ENCODE measurements around the gene MEPCE.

DNA sequence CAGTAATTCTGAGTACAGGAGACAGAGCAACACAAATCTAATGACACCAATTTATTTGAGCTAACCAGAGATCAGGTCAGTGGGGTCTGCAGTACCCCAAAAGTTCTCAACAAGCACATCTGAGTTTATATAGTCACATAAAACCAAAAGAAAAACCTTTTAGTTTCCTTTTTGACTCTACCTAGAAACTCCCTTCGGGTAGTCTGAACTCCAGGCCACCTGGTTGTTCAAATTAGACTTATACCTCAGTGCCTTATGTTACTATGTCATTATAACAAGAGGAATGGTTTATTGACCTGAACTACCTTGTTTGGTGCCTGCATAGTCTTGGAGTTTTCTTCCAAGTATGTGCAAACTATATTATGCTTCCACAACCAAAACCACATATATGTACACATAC, 15.7 kb upstream of the MEPCE start:
- TF ChIP-seq, protein P1, sequence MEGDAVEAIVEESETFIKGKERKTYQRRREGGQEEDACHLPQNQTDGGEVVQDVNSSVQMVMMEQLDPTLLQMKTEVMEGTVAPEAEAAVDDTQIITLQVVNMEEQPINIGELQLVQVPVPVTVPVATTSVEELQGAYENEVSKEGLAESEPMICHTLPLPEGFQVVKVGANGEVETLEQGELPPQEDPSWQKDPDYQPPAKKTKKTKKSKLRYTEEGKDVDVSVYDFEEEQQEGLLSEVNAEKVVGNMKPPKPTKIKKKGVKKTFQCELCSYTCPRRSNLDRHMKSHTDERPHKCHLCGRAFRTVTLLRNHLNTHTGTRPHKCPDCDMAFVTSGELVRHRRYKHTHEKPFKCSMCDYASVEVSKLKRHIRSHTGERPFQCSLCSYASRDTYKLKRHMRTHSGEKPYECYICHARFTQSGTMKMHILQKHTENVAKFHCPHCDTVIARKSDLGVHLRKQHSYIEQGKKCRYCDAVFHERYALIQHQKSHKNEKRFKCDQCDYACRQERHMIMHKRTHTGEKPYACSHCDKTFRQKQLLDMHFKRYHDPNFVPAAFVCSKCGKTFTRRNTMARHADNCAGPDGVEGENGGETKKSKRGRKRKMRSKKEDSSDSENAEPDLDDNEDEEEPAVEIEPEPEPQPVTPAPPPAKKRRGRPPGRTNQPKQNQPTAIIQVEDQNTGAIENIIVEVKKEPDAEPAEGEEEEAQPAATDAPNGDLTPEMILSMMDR (conservative IDR thresholded peaks at IDR 0.05) = no peak
- TF ChIP-seq ZFX (IDR thresholded peaks at IDR 0.05) = no peak
